ENCODE measurements around the gene PRXL2C.
"Not testable (repeated sequence)": the region's sequence is repeated elsewhere in the genome, so short reads cannot be mapped to it uniquely, and the experiment has no call there.

GRCh38 chr9:96614664-96615063 lies 40.5 kb downstream of the PRXL2C start:
- TF ChIP-seq CTCF (IDR thresholded peaks at IDR 0.05); ZFX (IDR thresholded peaks at IDR 0.05; ENCODE audit: borderline replicate concordance): not testable (repeated sequence)

Measured in 22Rv1 (cell line).